ENCODE data around the gene KATNBL1.

KATNBL1 gene, protein sequence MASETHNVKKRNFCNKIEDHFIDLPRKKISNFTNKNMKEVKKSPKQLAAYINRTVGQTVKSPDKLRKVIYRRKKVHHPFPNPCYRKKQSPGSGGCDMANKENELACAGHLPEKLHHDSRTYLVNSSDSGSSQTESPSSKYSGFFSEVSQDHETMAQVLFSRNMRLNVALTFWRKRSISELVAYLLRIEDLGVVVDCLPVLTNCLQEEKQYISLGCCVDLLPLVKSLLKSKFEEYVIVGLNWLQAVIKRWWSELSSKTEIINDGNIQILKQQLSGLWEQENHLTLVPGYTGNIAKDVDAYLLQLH

DNA sequence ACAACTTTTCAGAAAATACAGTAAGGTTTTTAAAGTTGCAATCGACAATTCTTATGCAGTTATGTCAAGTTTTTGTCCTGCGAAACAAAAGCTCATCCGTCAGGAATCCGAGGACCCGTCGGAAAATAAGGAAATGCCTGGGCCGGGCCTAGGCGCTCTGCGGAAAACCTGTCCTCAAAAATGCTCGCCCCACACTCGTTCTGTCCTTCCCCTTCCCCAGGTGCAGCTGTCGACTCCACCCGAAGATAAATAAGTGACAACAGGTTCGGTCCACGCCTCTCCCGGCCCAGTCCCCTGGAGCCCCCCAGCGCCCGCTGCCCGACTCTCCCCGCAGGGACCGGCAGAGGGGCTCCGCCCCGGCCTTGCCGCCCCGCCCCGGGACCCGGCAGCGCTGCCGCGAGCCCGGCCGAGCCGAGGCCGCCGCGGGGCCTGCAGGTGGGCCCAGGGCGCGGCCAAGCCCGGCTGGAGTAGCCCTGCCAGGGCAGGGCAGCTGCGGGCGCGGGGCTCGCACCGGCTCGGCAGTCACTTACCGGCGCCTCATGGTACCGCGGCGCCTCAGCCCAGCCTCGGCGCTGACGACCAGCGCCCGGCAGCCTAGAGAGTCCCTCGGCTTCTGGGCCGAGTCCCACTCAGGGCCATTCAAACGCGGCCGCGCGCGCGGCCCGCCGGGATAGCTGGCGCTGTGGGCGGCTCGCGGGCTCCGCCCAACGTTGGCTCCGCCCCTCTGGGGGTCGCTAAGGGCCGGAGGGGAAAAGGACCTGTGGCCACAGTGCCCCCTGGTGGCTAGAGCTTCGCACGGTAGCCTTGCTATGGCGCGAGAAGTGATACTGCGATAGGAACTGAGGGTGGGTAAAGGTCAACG lies at the start of gene KATNBL1:
TSS of gene KATNBL1 (minus strand) at position 676 of the 862 bp plus-strand sequence. CDS start 46,420 bp downstream, outside the sequence.
- Mint-ChIP-seq H3K9me3 (peaks cover 2% of the 10 kb centered on the region), H3K4me3 (peak within 1 kb of the TSS; percentile 89 to 97 (median 94)), H3K4me1 (peaks cover 17% of the 10 kb centered on the region), H3K36me3 (ENCODE audit: low read depth) (peaks cover 18% of the 10 kb centered on the region), H3K27ac (peak within 1 kb of the TSS; percentile 80 to 99 (median 98)), H3K27me3 (ENCODE audit: low read depth) (no peaks in the 10 kb centered on the region)
- TF ChIP-seq, protein P1, sequence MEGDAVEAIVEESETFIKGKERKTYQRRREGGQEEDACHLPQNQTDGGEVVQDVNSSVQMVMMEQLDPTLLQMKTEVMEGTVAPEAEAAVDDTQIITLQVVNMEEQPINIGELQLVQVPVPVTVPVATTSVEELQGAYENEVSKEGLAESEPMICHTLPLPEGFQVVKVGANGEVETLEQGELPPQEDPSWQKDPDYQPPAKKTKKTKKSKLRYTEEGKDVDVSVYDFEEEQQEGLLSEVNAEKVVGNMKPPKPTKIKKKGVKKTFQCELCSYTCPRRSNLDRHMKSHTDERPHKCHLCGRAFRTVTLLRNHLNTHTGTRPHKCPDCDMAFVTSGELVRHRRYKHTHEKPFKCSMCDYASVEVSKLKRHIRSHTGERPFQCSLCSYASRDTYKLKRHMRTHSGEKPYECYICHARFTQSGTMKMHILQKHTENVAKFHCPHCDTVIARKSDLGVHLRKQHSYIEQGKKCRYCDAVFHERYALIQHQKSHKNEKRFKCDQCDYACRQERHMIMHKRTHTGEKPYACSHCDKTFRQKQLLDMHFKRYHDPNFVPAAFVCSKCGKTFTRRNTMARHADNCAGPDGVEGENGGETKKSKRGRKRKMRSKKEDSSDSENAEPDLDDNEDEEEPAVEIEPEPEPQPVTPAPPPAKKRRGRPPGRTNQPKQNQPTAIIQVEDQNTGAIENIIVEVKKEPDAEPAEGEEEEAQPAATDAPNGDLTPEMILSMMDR (IDR thresholded peaks at IDR 0.05; ENCODE audit: unreplicated experiment in 3 of 3) = peak; percentile 92 to 94 (median 92)

DNA sequence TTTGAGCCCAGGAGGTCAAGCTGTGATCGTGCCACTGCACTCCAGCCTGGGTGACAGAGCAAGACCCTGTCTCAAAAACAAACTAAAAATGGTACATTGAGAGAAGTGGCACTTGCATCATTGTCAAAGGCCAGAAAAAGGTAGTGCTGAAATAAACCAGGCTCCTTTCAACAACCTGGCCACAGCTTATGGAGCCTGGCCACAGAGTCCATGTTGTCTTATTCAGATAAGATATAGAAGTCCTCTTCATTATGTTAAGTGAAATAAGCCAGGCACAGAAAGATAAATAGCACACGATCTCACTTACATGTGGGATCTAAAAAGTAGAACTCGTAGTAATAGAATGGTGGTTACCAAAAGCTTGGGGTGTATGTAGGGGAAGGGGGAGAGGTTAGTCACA lies 49.7 kb upstream of the KATNBL1 start:
- no peak overlapping the region for H3K4me3 Mint-ChIP-seq
- no peak overlapping the region for H3K27ac Mint-ChIP-seq
- H3K36me3 Mint-ChIP-seq (ENCODE audit: low read depth) = peaks cover 11% of the 10 kb centered on the region
- no peaks in the 10 kb centered on the region for H3K4me1 Mint-ChIP-seq
- H3K27me3 Mint-ChIP-seq (ENCODE audit: low read depth) = no peaks in the 10 kb centered on the region
- H3K9me3 Mint-ChIP-seq = no peaks in the 10 kb centered on the region
- TF ChIP-seq, protein P1 (IDR thresholded peaks at IDR 0.05; ENCODE audit: unreplicated experiment in 3 of 3) = no peak

DNA sequence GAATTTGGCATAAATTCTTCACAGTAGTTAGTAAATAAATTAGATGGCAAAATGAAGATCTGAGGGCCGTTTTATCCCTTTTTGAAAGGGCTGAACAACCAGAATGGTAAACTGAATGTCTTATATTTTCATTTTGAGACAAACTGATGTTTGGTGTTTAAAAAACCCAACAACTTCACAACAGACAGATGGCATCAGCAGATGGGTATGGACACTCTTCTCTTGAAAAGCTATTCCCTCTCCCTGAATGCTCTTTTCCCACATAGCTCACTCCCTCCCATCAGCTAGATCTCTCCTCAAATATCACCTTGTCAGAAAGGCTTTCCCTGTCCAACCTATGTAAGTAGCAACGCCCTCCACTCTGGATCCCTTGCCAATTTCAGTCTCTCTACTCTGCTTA lies 48.3 kb upstream of the KATNBL1 start:
- TF ChIP-seq, protein P1 (IDR thresholded peaks at IDR 0.05; ENCODE audit: unreplicated experiment in 3 of 3) = no peak
- Mint-ChIP-seq H3K36me3 (ENCODE audit: low read depth) (peaks cover 21% of the 10 kb centered on the region), H3K27ac (no peak overlapping the region), H3K9me3 (no peaks in the 10 kb centered on the region), H3K4me1 (no peaks in the 10 kb centered on the region), H3K27me3 (ENCODE audit: low read depth) (no peaks in the 10 kb centered on the region), H3K4me3 (no peak overlapping the region)

DNA sequence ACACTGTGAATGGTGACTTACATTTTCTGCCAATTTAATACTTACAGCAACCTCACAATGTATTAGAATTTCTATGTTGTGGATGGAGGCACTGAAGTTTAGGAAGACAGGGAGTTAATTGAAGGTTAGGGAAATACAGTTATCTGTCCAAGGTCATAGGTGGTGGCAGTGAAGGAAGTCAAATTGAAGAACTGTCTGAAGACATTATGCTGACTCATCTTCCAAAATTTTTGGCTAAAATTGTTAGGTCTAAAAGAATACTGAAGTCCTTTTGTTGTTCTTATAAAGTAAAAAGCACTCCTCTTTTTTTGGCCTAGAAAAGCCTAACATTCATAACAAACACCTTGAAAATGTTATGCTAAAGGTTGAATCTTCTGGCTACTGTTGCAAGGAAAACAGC lies 42.6 kb upstream of the KATNBL1 start:
- Mint-ChIP-seq H3K27ac (no peak overlapping the region), H3K4me3 (no peak overlapping the region), H3K4me1 (no peaks in the 10 kb centered on the region), H3K27me3 (ENCODE audit: low read depth) (no peaks in the 10 kb centered on the region), H3K9me3 (no peaks in the 10 kb centered on the region), H3K36me3 (ENCODE audit: low read depth) (peaks cover 34% of the 10 kb centered on the region)
- TF ChIP-seq, protein P1 (IDR thresholded peaks at IDR 0.05; ENCODE audit: unreplicated experiment in 3 of 3) = no peak

DNA sequence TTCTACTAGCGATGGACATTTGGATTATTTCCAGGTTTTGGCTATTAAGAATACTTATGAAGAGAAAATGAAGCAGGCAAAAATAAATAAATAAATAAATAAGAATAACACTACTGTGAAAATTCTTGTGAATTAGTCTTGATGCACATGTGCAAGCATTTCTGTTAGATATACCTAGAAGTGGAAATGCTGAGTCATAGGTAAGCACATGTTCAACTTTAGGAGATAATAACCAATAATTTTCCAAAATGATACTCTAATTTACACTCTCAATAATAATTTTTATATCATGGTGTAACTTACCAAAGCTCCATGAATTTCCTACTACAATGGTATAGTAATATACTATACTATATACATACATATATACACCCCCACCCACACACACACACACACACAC lies 38.3 kb upstream of the KATNBL1 start:
- Mint-ChIP-seq H3K27me3 (ENCODE audit: low read depth) (no peaks in the 10 kb centered on the region), H3K9me3 (no peaks in the 10 kb centered on the region)

More for the DNA sequence above, 38.3 kb upstream of the KATNBL1 start:
- Mint-ChIP-seq H3K4me1 (no peaks in the 10 kb centered on the region), H3K4me3 (no peak overlapping the region), H3K27ac (no peak overlapping the region), H3K36me3 (ENCODE audit: low read depth) (peaks cover 18% of the 10 kb centered on the region)
- TF ChIP-seq, protein P1 (IDR thresholded peaks at IDR 0.05; ENCODE audit: unreplicated experiment in 3 of 3) = no peak

Measured in nephron (organoid).